Activated effector memory CD4-positive, alpha-beta T cell treated with Interleukin-2 at 50 U/mL for 16 hours (primary cell): ENCODE measurements around the gene VWCE.
"Not testable (repeated sequence)": the region's sequence is repeated elsewhere in the genome, so short reads cannot be mapped to it uniquely, and the experiment has no call there.

Experiments
- DNase-seq: peaks from one replicate; pipeline ENCODE4 v3.0.0-alpha.2; 2020

Gene VWCE

DNA sequence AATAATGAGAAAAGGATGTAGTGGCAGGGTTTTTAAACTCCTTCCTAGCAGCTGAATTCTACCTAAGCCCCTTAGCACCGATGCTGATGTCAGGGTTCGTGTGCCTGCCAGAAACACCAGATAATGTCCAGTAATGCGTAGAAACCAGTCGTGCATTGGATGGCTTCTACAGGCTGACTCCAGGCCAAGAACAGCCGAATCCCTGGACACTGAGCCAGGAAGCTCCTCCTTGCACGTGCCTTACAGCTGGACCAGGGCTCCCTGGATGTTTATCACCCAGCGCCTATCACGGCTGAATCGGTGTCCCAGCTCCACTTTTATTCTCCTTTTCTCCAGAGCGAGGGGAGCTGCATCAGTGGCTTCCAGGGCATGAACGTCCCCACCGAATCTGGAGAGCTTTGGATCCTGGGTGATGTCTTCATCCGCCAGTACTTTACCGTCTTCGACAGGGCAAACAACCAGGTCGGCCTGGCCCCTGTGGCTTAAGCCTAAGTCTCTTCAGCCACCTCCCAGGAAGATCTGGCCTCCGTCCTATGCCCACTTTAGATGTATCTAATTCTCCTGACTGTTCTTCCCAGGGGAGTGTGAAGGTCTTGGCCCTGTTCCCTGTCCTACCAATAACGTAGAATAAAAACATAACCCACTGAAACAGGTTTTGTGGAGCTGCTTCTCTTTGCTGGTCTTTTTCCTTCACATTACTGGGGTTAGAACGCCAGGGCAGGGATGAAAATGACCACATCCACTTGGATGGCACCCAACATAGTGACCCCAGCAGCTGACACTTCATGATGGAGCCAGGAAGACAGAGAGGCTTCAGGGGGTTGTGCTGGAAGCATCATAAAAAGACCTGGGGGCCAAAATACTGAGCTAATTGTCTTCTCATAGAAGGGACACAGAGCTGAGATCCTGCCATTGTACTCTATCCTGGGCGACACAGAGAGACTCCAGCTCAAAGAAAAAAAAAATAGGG, 44.0 kb downstream of the VWCE start:
- not testable (repeated sequence) for DNase-seq

DNA sequence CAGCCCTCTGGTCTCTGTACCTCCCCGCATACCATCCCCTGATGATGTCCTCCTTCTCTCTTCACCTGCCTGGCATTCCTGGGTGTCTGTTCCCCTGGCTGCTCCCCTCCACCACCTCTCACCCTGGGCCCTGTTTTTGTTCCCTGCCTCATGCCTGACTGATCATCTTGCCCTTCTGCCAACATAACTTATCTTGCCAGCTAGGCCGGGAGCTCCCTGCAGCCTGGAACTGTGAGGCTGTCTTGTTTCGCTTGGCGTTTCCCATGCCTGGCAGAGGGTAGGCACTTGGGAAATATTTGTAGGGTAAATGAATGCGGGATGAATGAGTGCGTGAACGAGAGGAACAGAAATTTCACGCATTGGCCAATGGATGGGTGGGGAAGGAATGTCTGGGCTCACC, 45.9 kb downstream of the VWCE start:
- DNase-seq, result not testable (repeated sequence)

DNA sequence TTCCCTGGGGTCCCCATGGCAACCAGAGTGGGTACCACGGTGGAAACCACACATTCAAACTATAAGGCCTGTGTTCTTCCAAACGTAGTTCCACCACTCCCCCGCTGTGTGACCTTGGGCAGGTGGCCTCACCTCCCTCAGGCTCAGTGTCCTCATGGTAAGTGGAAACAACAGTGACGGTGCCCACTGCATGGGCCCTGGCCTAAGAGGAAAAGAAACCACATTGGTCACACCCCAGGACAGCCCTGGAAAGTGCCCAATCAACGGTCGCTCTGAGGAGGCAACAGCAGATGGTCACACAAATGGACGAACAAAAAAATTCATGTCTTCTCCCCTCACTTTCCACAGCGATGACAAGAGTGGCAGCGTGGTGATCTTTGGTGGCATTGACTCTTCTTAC, 47.0 kb downstream of the VWCE start:
- DNase-seq, result not testable (repeated sequence)

DNA sequence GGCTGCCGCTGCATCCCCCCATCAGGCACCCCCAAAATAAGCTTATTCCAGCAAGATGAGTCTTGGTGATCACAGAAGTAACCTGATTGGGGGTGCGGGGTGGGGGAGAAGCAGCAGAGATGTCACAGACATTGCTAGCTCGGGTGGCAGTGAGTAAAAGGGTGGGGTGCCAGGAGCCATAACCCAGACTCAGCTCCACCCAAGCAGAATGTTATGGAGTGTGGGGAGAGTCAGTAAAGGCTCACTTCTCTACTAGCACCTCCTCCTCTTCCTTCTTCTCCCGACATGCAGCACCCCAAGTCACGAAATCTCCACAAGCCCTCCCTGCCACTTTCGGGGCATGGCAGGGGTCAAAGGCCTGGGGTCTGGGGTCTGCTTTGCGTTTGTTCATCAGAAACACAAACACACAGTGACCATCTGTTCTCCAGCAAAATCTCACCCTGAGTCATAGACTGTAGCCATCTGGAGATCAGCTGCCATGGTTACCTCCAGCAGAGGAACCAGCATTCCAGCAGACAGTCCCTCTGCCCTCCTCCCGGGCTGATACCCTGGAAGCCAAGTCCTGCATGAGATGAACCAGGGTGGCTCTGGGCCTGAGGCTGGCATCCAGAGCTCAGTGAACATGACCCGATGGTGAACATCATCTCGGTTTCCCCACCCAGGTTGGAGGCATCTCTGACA, 49.7 kb downstream of the VWCE start:
- DNase-seq, result not testable (repeated sequence)

DNA sequence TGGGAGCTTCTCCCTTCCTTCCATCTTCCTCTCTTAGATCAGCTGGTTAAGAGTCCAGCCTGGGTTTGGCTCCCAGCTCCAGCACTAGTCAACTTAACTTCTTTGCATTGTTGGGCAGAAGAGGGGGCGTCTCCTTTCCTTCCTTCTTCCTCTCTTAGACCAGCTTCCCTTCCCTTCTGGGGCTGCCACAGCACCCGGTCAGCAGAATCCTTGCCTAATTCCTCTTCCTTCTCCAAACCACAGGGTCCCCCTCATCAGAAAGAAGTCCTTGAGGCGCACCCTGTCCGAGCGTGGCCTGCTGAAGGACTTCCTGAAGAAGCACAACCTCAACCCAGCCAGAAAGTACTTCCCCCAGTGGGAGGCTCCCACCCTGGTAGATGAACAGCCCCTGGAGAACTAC, 53.6 kb downstream of the VWCE start:
- DNase-seq, result not testable (repeated sequence)

DNA sequence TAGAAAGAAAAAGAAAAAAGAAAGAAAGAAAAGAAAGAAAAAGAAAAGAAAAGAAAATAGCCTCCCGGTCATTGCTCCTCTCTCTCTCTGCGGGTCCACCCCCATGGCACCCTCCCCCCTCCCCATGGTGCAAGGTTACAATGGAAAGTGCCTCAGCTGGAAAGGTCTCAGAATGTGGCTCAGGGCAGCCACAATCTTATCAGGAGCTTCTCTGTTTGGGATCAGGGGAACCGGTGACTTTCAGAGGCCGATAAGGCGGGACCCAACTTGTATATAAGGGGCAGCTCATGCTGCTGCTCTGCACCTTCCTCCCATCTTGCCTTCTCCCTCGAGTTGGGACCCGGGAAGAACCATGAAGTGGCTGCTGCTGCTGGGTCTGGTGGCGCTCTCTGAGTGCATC, 54.2 kb downstream of the VWCE start, which contains the start of gene PGA5:
PGA5 (plus strand) TSS at position 301 of the 400 bp plus-strand sequence; CDS start at position 353, 52 bp downstream.
- DNase-seq, result not testable (repeated sequence)

DNA sequence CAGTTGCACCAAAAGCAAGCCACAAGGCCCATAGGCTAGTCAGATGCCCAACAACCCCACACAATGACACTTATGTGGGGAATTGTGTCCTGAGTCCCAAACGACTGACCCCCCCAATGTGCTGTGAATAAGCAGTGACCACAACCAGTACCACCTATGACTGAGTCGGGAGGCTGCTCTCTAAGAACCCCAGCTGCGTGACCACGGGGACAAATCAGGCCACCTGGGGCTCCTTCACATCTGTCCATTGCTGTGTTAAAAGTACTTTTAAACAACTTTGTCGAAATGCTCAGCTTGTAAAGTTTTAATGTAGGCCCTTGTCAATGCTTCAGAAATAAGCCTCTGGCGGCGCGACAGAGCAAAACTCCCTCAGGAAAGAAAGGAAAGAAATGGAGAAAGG, 54.8 kb downstream of the VWCE start:
- DNase-seq, result not testable (repeated sequence)

DNA sequence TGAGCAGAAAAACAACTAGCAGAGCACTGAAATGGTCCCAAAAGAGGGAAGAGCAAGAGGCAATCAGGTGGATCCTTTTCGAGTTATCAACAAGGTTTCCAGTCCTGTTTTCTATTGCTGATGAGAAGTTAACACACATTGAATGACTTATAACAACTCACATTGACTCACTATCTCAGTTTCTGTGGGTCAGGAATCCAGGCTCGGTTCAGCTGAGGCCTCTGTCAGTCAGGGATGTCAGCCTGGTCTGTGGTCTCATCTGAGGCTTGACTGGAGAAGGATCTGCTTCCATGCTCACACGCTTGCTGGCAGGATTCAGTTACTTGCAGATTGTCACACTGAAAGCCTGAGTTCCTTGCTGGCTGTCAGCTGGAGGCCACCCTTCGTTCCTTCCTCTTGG, 58.0 kb downstream of the VWCE start:
- DNase-seq, result not testable (repeated sequence)

DNA sequence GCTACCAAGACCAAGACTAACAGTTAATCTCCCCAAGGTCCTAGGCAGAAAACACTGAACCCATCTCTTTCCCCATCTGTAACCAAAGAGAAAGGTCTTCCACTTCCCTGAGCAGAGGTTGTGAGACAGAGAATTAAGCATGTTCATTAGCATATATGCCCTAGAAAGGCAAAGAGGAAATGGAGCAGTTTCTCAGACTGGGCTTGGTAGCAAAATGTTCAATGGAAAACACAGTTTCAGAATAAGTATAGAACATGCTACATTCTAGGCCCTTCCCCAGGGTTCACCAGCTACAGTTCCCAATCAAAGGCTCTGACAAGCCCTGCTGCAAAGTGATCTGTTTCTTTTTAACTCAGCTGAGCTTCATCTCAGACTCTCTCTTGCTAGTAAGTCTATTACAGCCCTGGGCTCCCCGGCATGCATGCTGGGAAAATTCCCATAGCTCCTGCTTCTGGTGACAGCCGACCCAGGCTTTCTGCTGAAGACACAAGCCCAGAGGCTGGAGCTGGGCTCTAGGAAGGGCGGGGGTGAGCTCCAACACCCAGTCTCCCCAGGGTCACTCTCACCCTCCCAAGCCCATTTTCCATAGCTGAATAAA, 62.5 kb downstream of the VWCE start:
- not testable (repeated sequence) for DNase-seq

DNA sequence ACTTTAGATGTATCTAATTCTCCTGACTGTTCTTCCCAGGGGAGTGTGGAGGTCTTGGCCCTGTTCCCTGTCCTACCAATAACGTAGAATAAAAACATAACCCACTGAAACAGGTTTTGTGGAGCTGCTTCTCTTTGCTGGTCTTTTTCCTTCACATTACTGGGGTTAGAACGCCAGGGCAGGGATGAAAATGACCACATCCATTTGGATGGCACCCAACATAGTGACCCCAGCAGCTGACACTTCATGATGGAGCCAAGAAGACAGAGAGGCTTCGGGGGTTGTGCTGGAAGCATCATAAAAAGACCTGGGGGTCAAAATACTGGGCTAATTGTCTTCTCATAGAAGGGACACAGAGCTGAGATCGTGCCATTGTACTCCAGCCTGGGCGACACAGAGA, 63.5 kb downstream of the VWCE start:
- DNase-seq, result not testable (repeated sequence)

DNA sequence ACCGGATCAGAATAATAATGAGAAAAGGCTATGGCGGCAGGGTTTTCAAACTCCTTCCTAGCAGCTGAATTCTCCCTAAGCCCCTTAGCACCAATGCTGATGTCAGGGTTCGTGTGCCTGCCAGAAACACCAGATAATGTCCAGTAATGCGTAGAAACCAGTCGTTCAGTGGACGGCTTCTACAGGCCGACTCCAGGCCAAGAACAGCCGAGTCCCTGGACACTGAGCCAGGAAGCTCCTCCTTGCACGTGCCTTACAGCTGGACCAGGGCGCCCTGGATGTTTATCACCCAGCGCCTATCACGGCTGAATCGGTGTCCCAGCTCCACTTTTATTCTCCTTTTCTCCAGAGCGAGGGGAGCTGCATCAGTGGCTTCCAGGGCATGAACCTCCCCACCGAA, 64.1 kb downstream of the VWCE start:
- DNase-seq, result not testable (repeated sequence)

DNA sequence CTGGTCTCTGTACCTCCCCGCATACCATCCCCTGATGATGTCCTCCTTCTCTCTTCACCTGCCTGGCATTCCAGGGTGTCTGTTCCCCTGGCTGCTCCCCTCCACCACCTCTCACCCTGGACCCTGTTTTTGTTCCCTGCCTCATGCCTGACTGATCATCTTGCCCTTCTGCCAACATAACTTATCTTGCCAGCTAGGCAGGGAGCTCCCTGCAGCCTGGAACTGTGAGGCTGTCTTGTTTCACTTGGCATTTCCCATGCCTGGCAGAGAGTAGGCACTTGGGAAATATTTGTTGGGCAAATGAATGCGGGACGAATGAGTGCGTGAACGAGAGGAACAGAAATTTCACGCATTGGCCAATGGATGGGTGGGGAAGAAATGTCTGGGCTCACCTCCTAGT, 65.7 kb downstream of the VWCE start:
- not testable (repeated sequence) for DNase-seq

DNA sequence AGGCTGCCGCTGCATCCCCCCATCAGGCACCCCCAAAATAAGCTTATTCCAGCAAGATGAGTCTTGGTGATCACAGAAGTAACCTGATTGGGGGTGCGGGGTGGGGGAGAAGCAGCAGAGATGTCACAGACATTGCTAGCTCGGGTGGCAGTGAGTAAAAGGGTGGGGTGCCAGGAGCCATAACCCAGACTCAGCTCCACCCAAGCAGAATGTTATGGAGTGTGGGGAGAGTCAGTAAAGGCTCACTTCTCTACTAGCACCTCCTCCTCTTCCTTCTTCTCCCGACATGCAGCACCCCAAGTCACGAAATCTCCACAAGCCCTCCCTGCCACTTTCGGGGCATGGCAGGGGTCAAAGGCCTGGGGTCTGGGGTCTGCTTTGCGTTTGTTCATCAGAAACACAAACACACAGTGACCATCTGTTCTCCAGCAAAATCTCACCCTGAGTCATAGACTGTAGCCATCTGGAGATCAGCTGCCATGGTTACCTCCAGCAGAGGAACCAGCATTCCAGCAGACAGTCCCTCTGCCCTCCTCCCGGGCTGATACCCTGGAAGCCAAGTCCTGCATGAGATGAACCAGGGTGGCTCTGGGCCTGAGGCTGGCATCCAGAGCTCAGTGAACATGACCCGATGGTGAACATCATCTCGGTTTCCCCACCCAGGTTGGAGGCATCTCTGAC, 68.5 kb downstream of the VWCE start:
- not testable (repeated sequence) for DNase-seq

DNA sequence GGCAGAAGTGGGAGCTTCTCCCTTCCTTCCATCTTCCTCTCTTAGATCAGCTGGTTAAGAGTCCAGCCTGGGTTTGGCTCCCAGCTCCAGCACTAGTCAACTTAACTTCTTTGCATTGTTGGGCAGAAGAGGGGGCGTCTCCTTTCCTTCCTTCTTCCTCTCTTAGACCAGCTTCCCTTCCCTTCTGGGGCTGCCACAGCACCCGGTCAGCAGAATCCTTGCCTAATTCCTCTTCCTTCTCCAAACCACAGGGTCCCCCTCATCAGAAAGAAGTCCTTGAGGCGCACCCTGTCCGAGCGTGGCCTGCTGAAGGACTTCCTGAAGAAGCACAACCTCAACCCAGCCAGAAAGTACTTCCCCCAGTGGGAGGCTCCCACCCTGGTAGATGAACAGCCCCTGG, 72.4 kb downstream of the VWCE start:
- not testable (repeated sequence) for DNase-seq

DNA sequence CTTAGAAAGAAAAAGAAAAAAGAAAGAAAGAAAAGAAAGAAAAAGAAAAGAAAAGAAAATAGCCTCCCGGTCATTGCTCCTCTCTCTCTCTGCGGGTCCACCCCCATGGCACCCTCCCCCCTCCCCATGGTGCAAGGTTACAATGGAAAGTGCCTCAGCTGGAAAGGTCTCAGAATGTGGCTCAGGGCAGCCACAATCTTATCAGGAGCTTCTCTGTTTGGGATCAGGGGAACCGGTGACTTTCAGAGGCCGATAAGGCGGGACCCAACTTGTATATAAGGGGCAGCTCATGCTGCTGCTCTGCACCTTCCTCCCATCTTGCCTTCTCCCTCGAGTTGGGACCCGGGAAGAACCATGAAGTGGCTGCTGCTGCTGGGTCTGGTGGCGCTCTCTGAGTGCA, 73.1 kb downstream of the VWCE start, which contains the start of gene PGA4:
PGA4 (plus strand) TSS at position 301 of the 400 bp plus-strand sequence; CDS start at position 355, 54 bp downstream.
- DNase-seq, result not testable (repeated sequence)

DNA sequence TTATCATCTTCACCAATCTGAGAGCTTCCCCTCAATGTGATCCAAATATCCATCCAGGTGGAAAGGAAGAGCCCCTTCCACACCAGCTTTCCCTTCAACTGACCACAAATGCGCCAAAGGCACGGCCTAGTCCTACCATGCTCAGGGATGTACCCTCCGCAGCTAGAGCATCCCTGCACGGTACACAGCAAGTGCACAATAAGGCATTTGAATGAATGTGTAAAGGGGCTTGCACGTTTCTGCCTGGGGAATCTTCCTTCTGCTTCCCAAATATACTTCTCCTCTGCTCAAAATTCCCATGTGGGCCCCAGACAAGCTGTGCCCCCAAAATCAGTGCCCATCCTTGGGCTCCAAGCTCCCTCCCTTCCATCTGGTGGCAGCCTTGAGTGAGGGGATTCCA, 76.1 kb downstream of the VWCE start:
- DNase-seq, result not testable (repeated sequence)

DNA sequence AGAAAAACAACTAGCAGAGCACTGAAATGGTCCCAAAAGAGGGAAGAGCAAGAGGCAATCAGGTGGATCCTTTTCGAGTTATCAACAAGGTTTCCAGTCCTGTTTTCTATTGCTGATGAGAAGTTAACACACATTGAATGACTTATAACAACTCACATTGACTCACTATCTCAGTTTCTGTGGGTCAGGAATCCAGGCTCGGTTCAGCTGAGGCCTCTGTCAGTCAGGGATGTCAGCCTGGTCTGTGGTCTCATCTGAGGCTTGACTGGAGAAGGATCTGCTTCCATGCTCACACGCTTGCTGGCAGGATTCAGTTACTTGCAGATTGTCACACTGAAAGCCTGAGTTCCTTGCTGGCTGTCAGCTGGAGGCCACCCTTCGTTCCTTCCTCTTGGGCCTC, 76.8 kb downstream of the VWCE start:
- DNase-seq, result not testable (repeated sequence)

DNA sequence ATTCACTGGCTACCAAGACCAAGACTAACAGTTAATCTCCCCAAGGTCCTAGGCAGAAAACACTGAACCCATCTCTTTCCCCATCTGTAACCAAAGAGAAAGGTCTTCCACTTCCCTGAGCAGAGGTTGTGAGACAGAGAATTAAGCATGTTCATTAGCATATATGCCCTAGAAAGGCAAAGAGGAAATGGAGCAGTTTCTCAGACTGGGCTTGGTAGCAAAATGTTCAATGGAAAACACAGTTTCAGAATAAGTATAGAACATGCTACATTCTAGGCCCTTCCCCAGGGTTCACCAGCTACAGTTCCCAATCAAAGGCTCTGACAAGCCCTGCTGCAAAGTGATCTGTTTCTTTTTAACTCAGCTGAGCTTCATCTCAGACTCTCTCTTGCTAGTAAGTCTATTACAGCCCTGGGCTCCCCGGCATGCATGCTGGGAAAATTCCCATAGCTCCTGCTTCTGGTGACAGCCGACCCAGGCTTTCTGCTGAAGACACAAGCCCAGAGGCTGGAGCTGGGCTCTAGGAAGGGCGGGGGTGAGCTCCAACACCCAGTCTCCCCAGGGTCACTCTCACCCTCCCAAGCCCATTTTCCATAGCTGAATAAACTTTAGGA, 81.3 kb downstream of the VWCE start:
- not testable (repeated sequence) for DNase-seq

DNA sequence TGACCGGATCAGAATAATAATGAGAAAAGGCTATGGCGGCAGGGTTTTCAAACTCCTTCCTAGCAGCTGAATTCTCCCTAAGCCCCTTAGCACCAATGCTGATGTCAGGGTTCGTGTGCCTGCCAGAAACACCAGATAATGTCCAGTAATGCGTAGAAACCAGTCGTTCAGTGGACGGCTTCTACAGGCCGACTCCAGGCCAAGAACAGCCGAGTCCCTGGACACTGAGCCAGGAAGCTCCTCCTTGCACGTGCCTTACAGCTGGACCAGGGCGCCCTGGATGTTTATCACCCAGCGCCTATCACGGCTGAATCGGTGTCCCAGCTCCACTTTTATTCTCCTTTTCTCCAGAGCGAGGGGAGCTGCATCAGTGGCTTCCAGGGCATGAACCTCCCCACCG, 82.9 kb downstream of the VWCE start:
- not testable (repeated sequence) for DNase-seq

DNA sequence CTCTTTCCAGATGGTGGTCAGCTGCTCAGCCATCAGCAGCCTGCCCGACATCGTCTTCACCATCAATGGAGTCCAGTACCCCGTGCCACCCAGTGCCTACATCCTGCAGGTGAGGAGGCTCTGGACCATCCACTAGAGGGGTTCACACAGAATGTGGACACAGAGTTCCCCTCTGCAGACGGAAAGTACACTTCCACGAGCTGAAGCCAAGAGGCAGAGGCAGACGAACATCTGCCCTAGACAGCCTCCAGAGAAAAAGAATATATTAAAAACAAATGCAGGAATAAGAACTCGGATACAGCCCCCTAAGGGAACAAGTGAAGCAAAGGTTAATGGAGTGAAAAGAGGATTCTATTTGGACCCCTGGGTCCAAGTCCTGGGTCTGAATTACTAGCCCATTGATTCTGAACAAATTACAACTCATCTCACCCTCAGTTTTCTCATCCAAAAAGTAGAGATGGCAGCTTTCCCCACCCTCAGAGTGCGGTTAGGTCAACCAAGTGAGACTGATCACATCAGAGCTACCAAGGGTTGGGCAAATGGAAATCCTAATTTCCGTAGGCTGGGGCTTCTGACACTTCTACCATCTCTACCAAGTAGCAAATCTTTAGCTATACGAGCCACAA, 83.7 kb downstream of the VWCE start:
- DNase-seq, result not testable (repeated sequence)

DNA sequence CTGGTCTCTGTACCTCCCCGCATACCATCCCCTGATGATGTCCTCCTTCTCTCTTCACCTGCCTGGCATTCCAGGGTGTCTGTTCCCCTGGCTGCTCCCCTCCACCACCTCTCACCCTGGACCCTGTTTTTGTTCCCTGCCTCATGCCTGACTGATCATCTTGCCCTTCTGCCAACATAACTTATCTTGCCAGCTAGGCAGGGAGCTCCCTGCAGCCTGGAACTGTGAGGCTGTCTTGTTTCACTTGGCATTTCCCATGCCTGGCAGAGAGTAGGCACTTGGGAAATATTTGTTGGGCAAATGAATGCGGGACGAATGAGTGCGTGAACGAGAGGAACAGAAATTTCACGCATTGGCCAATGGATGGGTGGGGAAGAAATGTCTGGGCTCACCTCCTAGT, 84.5 kb downstream of the VWCE start:
- DNase-seq, result not testable (repeated sequence)
